GM18909 (cell line): Measurements from ENCODE around the gene PIK3AP1.
A peak's percentile ranks its signal among the peaks of the same experiment; 100 is the strongest.

Source experiments
- ATAC-seq: cut with Tn5 transposase; IDR thresholded peaks from one replicate; pipeline ENCODE4 v1.9.1; 2021; ENCODE audit warnings: mild to moderate bottlenecking; ENCODE audit not compliant: unreplicated experiment, poor library complexity

PIK3AP1 gene

GRCh38 chr10:96676272-96677112 lies 43.8 kb downstream of the PIK3AP1 start:
- no peak for ATAC-seq

GRCh38 chr10:96675846-96676245 lies 44.5 kb downstream of the PIK3AP1 start:
- no peak for ATAC-seq

GRCh38 chr10:96673318-96674099 lies 46.8 kb downstream of the PIK3AP1 start:
- ATAC-seq = peak; percentile 66

GRCh38 chr10:96672481-96673175 lies 47.7 kb downstream of the PIK3AP1 start:
- ATAC-seq = no peak

GRCh38 chr10:96671211-96671890 lies 49.0 kb downstream of the PIK3AP1 start:
- no peak for ATAC-seq

- no peak for ATAC-seq
Measured at GRCh38 chr10:96670786-96671185, 49.5 kb downstream of the PIK3AP1 start.

- no peak for ATAC-seq
Measured at GRCh38 chr10:96667401-96667800, 52.9 kb downstream of the PIK3AP1 start.

- ATAC-seq = no peak
Measured at GRCh38 chr10:96666741-96667140, 53.6 kb downstream of the PIK3AP1 start.

GRCh38 chr10:96665306-96665705 lies 55.0 kb downstream of the PIK3AP1 start:
- no peak for ATAC-seq

GRCh38 chr10:96664563-96664962 lies 55.8 kb downstream of the PIK3AP1 start:
- peak; percentile 63 for ATAC-seq

GRCh38 chr10:96663797-96664196 lies 56.5 kb downstream of the PIK3AP1 start:
- no peak for ATAC-seq

- ATAC-seq = no peak
Measured at GRCh38 chr10:96661632-96662031, 58.7 kb downstream of the PIK3AP1 start.

GRCh38 chr10:96660297-96660696 lies 60.0 kb downstream of the PIK3AP1 start:
- ATAC-seq = no peak

- no peak for ATAC-seq
Measured at GRCh38 chr10:96658844-96659243, 61.5 kb downstream of the PIK3AP1 start.

- no peak for ATAC-seq
Measured at GRCh38 chr10:96657385-96657784, 62.9 kb downstream of the PIK3AP1 start.

- no peak for ATAC-seq
Measured at GRCh38 chr10:96656839-96657238, 63.5 kb downstream of the PIK3AP1 start.

GRCh38 chr10:96656198-96656577 lies 64.1 kb downstream of the PIK3AP1 start:
- no peak for ATAC-seq

GRCh38 chr10:96655461-96656197 lies 64.7 kb downstream of the PIK3AP1 start:
- ATAC-seq = no peak

- ATAC-seq = peak; percentile 77
Measured at GRCh38 chr10:96651998-96652431, 68.3 kb downstream of the PIK3AP1 start.

- no peak for ATAC-seq
Measured at GRCh38 chr10:96650958-96651357, 69.4 kb downstream of the PIK3AP1 start.
